ENCODE data around the gene LTBP3.
A peak's percentile ranks its signal among the peaks of the same experiment; 100 is the strongest.

The LTBP3 gene

GRCh38 chr11:65541093-65541982, 16.8 kb downstream of the LTBP3 start:
- H3K4me1 Mint-ChIP-seq = peaks cover 22% of the 10 kb centered on the region
- H3K27me3 Mint-ChIP-seq (ENCODE audit: low read depth) = peaks cover 34% of the 10 kb centered on the region

GRCh38 chr11:65540290-65541092, 17.7 kb downstream of the LTBP3 start:
- Mint-ChIP-seq H3K9me3 (no peaks in the 10 kb centered on the region), H3K27ac (peak overlapping the region; percentile 51 to 70 (median 69)), H3K27me3 (ENCODE audit: low read depth) (peaks cover 26% of the 10 kb centered on the region), H3K4me3 (peak overlapping the region; percentile 74 to 83 (median 78)), H3K36me3 (ENCODE audit: low read depth) (peaks cover 34% of the 10 kb centered on the region), H3K4me1 (peaks cover 16% of the 10 kb centered on the region)
- TF ChIP-seq CTCF (IDR thresholded peaks at IDR 0.05; ENCODE audit: unreplicated experiment in 3 of 3) = peak; percentile 63 to 82 (median 73)

More at GRCh38 chr11:65541093-65541982, 16.8 kb downstream of the LTBP3 start:
- TF ChIP-seq CTCF (IDR thresholded peaks at IDR 0.05; ENCODE audit: unreplicated experiment in 3 of 3) = no peak
- peaks cover 36% of the 10 kb centered on the region for H3K36me3 Mint-ChIP-seq (ENCODE audit: low read depth)
- no peaks in the 10 kb centered on the region for H3K9me3 Mint-ChIP-seq
- H3K4me3 Mint-ChIP-seq = peak overlapping the region; percentile 74 to 77 (median 75)
- peak overlapping the region; percentile 63 to 69 (median 63) for H3K27ac Mint-ChIP-seq

GRCh38 chr11:65539744-65540289, 18.3 kb downstream of the LTBP3 start:
- Mint-ChIP-seq H3K9me3 (no peaks in the 10 kb centered on the region), H3K36me3 (ENCODE audit: low read depth) (peaks cover 31% of the 10 kb centered on the region), H3K27me3 (ENCODE audit: low read depth) (peaks cover 21% of the 10 kb centered on the region), H3K4me3 (peak overlapping the region; percentile 74 to 83 (median 78)), H3K4me1 (peaks cover 16% of the 10 kb centered on the region), H3K27ac (peak overlapping the region in 1 of 3 experiments; percentile 70)
- peak in 2 of 3 experiments; percentile 44 to 47 for TF ChIP-seq CTCF (IDR thresholded peaks at IDR 0.05; ENCODE audit: unreplicated experiment in 3 of 3)

GRCh38 chr11:65538915-65539743, 19.0 kb downstream of the LTBP3 start:
- Mint-ChIP-seq H3K27ac (no peak overlapping the region), H3K27me3 (ENCODE audit: low read depth) (peaks cover 17% of the 10 kb centered on the region), H3K9me3 (no peaks in the 10 kb centered on the region), H3K36me3 (ENCODE audit: low read depth) (peaks cover 32% of the 10 kb centered on the region), H3K4me3 (peak overlapping the region in 2 of 3 experiments; percentile 35 to 43), H3K4me1 (peaks cover 16% of the 10 kb centered on the region)
- TF ChIP-seq CTCF (IDR thresholded peaks at IDR 0.05; ENCODE audit: unreplicated experiment in 3 of 3) = no peak

GRCh38 chr11:65538232-65538914, 19.8 kb downstream of the LTBP3 start:
- TF ChIP-seq CTCF (IDR thresholded peaks at IDR 0.05; ENCODE audit: unreplicated experiment in 3 of 3) = no peak
- Mint-ChIP-seq H3K27me3 (ENCODE audit: low read depth) (peaks cover 17% of the 10 kb centered on the region), H3K36me3 (ENCODE audit: low read depth) (peaks cover 32% of the 10 kb centered on the region), H3K4me1 (peaks cover 16% of the 10 kb centered on the region), H3K4me3 (peak overlapping the region in 1 of 3 experiments; percentile 37), H3K27ac (no peak overlapping the region), H3K9me3 (no peaks in the 10 kb centered on the region)

Measured in nephron (organoid).